HepG2 (cell line): Measurements from ENCODE around the gene PRRC2A. TPM values are rescaled to one million over a fixed set of nuclear protein-coding genes. Genes with fewer than 3 reads are reported as not detected.
A peak's percentile ranks its signal among the peaks of the same experiment; 100 is the strongest.

Experiments
- GATA4 ChIP-seq: sonication (generic); IDR thresholded peaks from 2 replicates; pipeline ENCODE4 v1.6.1; 2016; ENCODE audit warnings: antibody characterized with exemption, low read depth, borderline replicate concordance
- HOXA5 ChIP-seq: sonication (generic); formaldehyde crosslinking; IDR thresholded peaks from 2 replicates; pipeline ENCODE4 v1.4.0; 2020; ENCODE audit warnings: missing genetic modification reagents
- MED1 ChIP-seq: sonication (generic); formaldehyde crosslinking; IDR thresholded peaks from 2 replicates; pipeline ENCODE4 v1.4.0; 2020; ENCODE audit warnings: missing genetic modification reagents
- NFAT5 ChIP-seq: sonication (generic); formaldehyde crosslinking; IDR thresholded peaks from 2 replicates; pipeline ENCODE4 v1.4.0; 2020; ENCODE audit warnings: missing genetic modification reagents
- PRDM4 ChIP-seq: sonication (generic); formaldehyde crosslinking; IDR thresholded peaks from 2 replicates; pipeline ENCODE4 v1.9.0; 2021; ENCODE audit warnings: missing genetic modification reagents, borderline replicate concordance
- REST ChIP-seq, 2 experiments: IDR thresholded peaks; 2 replicates each; pipeline ENCODE4 v1.6.1; 2011 to 2012; ENCODE audit warnings: low read length in 2 of 2, borderline replicate concordance in 1 of 2, low read depth in 1 of 2, mild to moderate bottlenecking in 1 of 2, moderate library complexity in 1 of 2
- TOE1 ChIP-seq: sonication (generic); formaldehyde crosslinking; IDR thresholded peaks from 2 replicates; pipeline ENCODE4 v1.4.0; 2020; ENCODE audit warnings: mild to moderate bottlenecking, missing genetic modification reagents
- TP53 ChIP-seq: sonication (generic); formaldehyde crosslinking; conservative IDR thresholded peaks from 2 replicates; pipeline ENCODE4 v1.4.0; 2020; ENCODE audit warnings: missing genetic modification reagents
- ZBTB34 ChIP-seq: sonication (generic); formaldehyde crosslinking; IDR thresholded peaks from 2 replicates; pipeline ENCODE4 v1.8.0; 2022; ENCODE audit warnings: mild to moderate bottlenecking, missing genetic modification reagents
- ZMYM3 ChIP-seq: sonication (generic); formaldehyde crosslinking; IDR thresholded peaks from 2 replicates; pipeline ENCODE4 v1.5.1; 2020; ENCODE audit warnings: mild to moderate bottlenecking, missing genetic modification reagents
- ZNF275 ChIP-seq: sonication (generic); formaldehyde crosslinking; IDR thresholded peaks from 2 replicates; pipeline ENCODE4 v1.8.0; 2022; ENCODE audit warnings: missing genetic modification reagents, mild to moderate bottlenecking, inconsistent platforms, borderline replicate concordance
- ZNF777 ChIP-seq: sonication (generic); formaldehyde crosslinking; IDR thresholded peaks from 2 replicates; pipeline ENCODE4 v1.4.0; 2020; ENCODE audit warnings: missing genetic modification reagents
- polyA plus RNA-seq, 8 experiments: library from polyadenylated mRNA; depleted of rRNA in 3 of 8; stranded (reverse) in 7 of 8; unstranded in 1 of 8; fragments of >200 nt; fragmentation: Illumina TruSeq in 4 of 8; extraction: Trizol in 4 of 8; gene quantifications; 2 replicates each; pipeline versions ENCODE4 v1.2.1 to v1.2.3, GENCODE V29; 2011 to 2016; ENCODE audit warnings: low read depth in 4 of 8, missing spikeins in 1 of 8, mixed read lengths in 1 of 8; ENCODE audit not compliant: insufficient read depth in 1 of 8
- total RNA-seq, 5 experiments: library from RNA; depleted of rRNA; stranded (reverse); fragments of >200 nt; fragmentation: Illumina TruSeq; extraction: Trizol; gene quantifications; 2 replicates each; pipeline ENCODE4 v1.2.3, GENCODE V29; 2016; ENCODE audit warnings: low read depth in 1 of 5

PRRC2A gene
- total and polyA plus RNA-seq, 2 of the 13 experiments (the other 11 are each of a cell fraction or from before 2014, with no cell fraction given) = 38.9 to 47.4 TPM

GRCh38 chr6:31619805-31620585 is 520 bp upstream of the PRRC2A start (continued):
- TF ChIP-seq REST (IDR thresholded peaks at IDR 0.05; ENCODE audit: borderline replicate concordance in 1 of 2, low read depth in 1 of 2, low read length in 2 of 2) (no peak), ZNF275 (peak; percentile 75; the same call in 1 of the 2 replicates), ZMYM3 (CRISPR knock-in tag) (peak; percentile 35; the same call in 1 of the 2 replicates), ZBTB34 (CRISPR knock-in tag) (peak; percentile 93; the same call in 1 of the 2 replicates), PRDM4 (CRISPR knock-in tag) (peak; percentile 79; the same call in 1 of the 2 replicates), TOE1 (CRISPR knock-in tag) (0 out of 2 replicates have a peak, but pooled peaks have one; percentile 21), ZNF777 (CRISPR knock-in tag) (peak; percentile 43; the same call in 1 of the 2 replicates), GATA4 (peak; percentile 47; the same call in 1 of the 2 replicates), MED1 (peak; percentile 82), HOXA5 (0 out of 2 replicates have a peak, but pooled peaks have one; percentile 9), NFAT5 (CRISPR knock-in tag) (peak; percentile 63; the same call in 1 of the 2 replicates), TP53 (CRISPR knock-in tag) (no peak)
